ENCODE results near the gene DUSP12.
"Not testable (repeated sequence)": the region's sequence is repeated elsewhere in the genome, so short reads cannot be mapped to it uniquely, and the experiment has no call there.

The DUSP12 gene

GRCh38 chr1:161728376-161729226 is 21.0 kb upstream of the DUSP12 start:
- DNase-seq, result no peak

DNA sequence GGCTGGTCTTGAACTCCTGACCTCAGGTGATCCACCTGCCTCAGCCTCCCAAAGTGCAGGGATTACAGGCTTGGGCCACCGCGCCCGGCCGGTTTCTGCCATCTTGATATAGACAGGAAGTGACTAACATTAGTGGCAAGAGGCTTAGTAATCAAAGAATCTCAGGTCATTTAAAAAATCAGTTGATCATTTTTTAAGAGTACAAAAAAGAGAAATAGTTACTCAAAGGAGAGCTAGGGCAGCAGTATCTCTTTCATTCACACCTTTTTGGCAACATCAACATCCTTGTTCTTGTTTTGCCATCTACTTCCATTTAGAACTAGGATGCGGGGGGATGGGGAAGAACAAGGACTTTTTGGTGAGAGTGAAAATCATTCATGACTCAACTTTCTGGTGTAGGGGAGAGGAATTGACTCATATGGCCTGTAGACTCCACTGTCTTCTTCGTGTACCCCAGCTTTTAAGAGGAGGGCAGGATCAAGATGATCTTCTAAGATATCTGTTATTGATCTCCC is 19.5 kb upstream of the DUSP12 start:
- no peak for DNase-seq

DNA sequence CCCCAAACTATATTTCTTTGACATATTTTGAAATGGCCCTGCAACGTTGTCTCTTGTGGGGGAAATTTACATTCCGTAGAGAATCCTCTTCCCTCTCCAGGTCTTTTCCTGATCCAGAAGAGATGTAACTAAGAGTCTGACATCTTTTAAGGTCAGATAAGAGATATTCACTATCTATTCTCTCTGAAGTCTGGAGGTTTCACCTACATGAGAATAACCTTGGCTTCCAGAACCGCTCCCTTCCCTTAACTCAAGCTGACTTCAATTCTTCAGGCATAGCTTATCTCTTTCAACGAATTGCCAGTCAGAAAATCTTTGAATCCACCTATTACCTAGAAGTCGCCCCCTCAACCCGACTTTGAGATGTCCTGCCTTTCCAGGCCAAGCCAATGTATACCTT is 18.3 kb upstream of the DUSP12 start:
- no peak for DNase-seq

- no peak for DNase-seq
Measured at GRCh38 chr1:161731981-161732718, 17.4 kb upstream of the DUSP12 start.

GRCh38 chr1:161733526-161733925 is 16.1 kb upstream of the DUSP12 start:
- DNase-seq, result no peak

DNA sequence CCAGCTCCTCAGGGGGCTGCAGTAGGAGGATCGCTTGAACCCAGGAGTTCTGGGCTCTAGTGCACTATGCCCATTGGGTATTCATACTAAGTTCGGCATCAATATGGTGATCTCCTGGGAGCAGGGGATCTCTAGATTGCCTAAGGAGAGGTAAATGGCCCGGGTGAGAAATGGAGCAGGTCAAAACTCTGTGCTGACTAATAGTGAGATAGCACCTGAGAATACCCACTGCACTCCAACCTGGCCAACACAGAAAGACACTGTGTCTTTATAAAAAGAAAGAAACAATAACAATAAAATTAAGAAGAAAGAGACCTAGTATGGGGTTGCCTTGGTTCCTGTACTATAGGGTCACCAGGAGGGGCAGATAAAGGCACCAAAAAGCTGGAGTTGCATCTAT is 13.7 kb upstream of the DUSP12 start:
- no peak for DNase-seq

DNA sequence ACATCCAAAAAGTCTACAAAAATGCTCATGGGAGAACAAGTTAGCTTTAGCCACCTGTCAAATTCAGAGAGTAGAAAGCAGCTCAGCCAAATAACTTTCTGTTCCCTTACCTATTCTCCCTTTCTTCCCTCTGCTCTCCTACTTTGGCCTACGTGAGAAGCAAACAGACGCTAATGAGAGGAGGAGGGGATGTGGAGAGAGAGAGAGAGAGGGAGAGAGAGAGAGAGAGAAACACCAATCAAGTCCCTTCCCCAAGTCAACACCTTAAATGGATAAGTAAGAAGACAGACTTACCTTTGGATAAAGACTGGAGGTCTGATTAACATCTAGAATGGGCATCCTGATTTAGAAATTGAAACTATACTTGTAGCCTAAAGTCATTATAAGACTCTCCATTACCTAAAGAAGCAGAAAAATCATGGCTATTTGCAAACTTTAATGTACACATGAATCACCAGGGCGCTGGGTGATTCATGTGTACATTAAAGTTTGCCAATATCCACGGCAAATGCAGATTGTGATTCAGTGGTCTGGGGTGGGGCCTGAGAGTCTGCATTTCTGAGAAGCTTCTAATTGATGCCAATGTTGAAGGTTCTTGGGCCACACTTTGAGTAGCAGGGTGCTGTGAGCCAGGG is 13.1 kb upstream of the DUSP12 start:
- DNase-seq, result no peak

DNA sequence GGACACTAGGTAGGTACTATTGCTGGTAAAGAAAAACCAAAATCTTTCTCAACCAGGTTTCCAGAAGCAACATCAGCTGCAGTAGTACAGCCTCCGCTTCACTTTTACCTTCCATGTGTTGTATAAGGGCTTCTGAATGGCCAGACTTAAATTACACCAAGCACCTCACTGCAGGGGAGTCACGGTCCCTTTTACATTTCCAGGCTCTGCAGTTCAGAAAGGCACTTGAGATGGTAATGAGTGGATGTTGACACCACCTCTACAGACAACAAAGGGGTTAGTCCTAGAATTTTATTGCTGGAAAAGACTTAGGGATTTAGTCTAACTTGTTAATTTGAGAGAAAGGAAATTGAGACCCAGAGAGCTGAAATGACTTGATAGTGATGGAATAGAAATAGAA is 12.0 kb upstream of the DUSP12 start:
- peak; percentile 5 for DNase-seq

GRCh38 chr1:161738627-161739287 is 10.8 kb upstream of the DUSP12 start:
- no peak for DNase-seq

GRCh38 chr1:161739865-161740566 is 9.6 kb upstream of the DUSP12 start:
- DNase-seq, result no peak

DNA sequence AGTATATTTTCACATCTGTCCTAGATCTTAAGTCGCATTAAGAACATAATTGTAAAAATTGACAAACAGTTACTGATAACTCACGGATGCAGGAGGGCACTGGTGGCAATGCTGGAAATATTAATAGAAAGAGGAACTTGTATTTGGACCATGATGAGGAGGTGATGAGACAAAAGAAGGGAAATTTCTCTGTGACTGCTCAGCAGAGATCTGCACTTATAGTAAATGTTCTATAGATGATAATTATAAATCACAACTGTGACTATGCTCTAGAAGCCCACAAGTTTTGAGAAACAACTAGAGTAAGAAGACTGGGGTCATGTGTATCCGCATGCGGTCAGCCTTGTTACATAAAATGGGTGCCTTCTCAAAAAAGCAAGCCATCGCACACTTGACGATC is 8.7 kb upstream of the DUSP12 start:
- DNase-seq, result no peak

GRCh38 chr1:161743231-161743630 is 6.4 kb upstream of the DUSP12 start:
- DNase-seq, result no peak

- no peak for DNase-seq
Measured at GRCh38 chr1:161747801-161748200, 1.8 kb upstream of the DUSP12 start.

DNA sequence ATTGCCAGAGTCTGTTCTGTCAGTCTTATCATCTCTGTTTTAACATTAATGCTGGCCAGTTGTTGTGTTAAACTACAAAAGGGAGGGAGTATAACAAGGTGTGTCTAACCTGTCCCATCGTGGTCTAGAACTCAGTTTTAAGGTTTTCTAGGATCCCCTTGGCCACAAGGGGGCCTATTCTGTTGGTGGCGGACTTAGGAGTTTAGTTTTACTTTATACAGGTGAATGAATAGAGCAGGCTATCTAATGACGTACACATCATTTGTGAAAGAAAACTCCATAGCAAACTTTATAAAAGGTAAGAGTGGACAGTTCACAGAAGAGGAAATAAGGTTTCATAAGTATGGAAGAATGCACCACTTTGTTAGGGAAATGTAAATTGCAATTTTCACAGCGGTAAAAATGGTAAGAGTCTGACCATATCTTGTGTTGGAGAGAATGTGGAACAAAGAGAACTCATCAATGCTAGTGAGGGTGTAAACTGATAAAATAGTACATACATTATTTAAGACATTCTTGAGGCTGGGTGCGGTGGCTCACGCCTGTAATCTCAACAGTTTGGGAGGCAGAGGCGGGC is 14.0 kb downstream of the DUSP12 start:
- no peak for DNase-seq

GRCh38 chr1:161766102-161766981 is 16.8 kb downstream of the DUSP12 start, which contains the start of gene ATF6:
ATF6 (plus strand) TSS chr1:161766320; CDS start chr1:161766361, 41 bp downstream.
- DNase-seq, result peak; percentile 88

DNA sequence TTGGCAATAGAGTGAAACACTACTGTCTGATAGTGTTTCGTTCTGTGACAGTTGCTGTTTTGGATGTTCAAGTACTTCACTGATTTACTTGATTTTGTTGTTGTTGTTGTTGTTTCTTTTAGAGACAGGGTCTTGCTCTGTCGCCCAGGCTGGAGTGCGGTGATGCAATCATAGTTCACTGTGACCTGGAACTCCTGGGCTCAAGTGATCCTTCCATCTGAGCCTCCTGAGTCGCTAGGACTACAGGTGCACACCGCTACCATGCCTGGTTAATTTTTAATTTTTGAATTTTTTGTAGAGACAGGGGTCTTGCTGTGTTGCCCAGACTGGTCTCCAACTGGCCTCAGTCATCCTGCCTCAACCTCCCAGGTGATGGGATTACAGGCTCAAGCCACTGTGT is 18.9 kb downstream of the DUSP12 start:
- no peak for DNase-seq

- no peak for DNase-seq
Measured at GRCh38 chr1:161768986-161769672, 19.5 kb downstream of the DUSP12 start.

- not testable (repeated sequence) for DNase-seq
Measured at GRCh38 chr1:161769673-161770045, 20.1 kb downstream of the DUSP12 start.

- DNase-seq, result no peak
Measured at GRCh38 chr1:161770250-161770649, 20.7 kb downstream of the DUSP12 start.

DNA sequence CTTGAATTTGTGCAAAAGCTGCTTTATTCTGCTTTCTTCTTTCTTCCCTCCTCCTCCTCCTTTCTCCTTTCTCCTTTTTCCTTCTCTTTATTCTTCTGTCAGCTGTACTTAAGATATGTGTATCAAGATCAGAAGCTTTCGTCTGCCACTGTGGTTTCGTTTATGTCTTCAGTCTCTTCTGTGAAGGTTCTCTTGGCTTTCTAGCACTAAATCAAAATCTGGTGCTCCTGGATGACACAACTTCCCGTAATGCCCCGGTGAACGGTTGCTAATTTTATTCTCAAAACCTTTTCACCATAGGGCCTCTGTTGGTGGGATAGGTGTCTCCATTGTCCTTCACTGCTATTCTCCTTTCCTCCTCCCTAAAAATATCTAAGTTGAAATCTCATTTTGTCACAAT is 21.6 kb downstream of the DUSP12 start:
- DNase-seq, result no peak
